H9 (cell line): ENCODE results near the gene SLC9A1. TPM values are rescaled to one million over a fixed set of nuclear protein-coding genes. Genes with fewer than 3 reads are reported as not detected.

ENCODE experiments used
- DNase-seq: peaks from one replicate; pipeline ENCODE4 v3.0.0-alpha.2; 2017
- H2AFZ ChIP-seq: one replicate; pipeline ENCODE4 v1.6.1; 2013; ENCODE audit warnings: mild to moderate bottlenecking, low read length, control low read depth, moderate library complexity
- H2AK5ac ChIP-seq: 2 replicates; pipeline ENCODE4 v1.6.1; 2013; ENCODE audit warnings: low read length, control low read depth, mixed read lengths; ENCODE audit not compliant: insufficient read length
- H2BK120ac ChIP-seq: one replicate; pipeline ENCODE4 v1.6.1; 2013; ENCODE audit warnings: low read depth, mild to moderate bottlenecking, low read length, control low read depth, inconsistent platforms; ENCODE audit not compliant: poor library complexity, severe bottlenecking
- H2BK12ac ChIP-seq: 2 replicates; pipeline ENCODE4 v1.6.1; 2013; ENCODE audit warnings: low read length, control low read depth, mixed read lengths, low read depth; ENCODE audit not compliant: insufficient read length
- H2BK15ac ChIP-seq: 2 replicates; pipeline ENCODE4 v1.6.1; 2013; ENCODE audit warnings: low read depth, low read length, control low read depth
- H2BK20ac ChIP-seq: one replicate; pipeline ENCODE4 v1.6.1; 2013; ENCODE audit warnings: low read depth, mild to moderate bottlenecking, low read length, control low read depth, inconsistent platforms; ENCODE audit not compliant: poor library complexity, severe bottlenecking
- H2BK5ac ChIP-seq: 2 replicates; pipeline ENCODE4 v1.6.1; 2013; ENCODE audit warnings: low read length, control low read depth, mixed read lengths; ENCODE audit not compliant: insufficient read length
- H3K14ac ChIP-seq: 2 replicates; pipeline ENCODE4 v1.6.1; 2013; ENCODE audit warnings: low read length, control low read depth; ENCODE audit not compliant: insufficient read depth
- H3K18ac ChIP-seq: 2 replicates; pipeline ENCODE4 v1.6.1; 2013; ENCODE audit warnings: low read depth, mild to moderate bottlenecking, mixed read lengths, low read length, control low read depth; ENCODE audit not compliant: insufficient read length
- H3K23ac ChIP-seq: 2 replicates; pipeline ENCODE4 v1.6.1; 2013; ENCODE audit warnings: low read length, control low read depth, mixed read lengths, low read depth; ENCODE audit not compliant: insufficient read length
- H3K23me2 ChIP-seq: 2 replicates; pipeline ENCODE4 v1.6.1; 2013; ENCODE audit warnings: low read depth, mild to moderate bottlenecking, mixed read lengths, low read length, control low read depth; ENCODE audit not compliant: insufficient read length, poor library complexity, severe bottlenecking
- H3K27ac ChIP-seq: 2 replicates; pipeline ENCODE4 v1.5.1; 2013; ENCODE audit warnings: low read length, control low read depth, mixed read lengths, low read depth; ENCODE audit not compliant: insufficient read length
- H3K27me3 ChIP-seq: 2 replicates; pipeline ENCODE4 v1.6.1; 2013; ENCODE audit warnings: low read length, control low read depth, inconsistent platforms; ENCODE audit not compliant: insufficient read depth
- H3K4ac ChIP-seq: 2 replicates; pipeline ENCODE4 v1.6.1; 2013; ENCODE audit warnings: low read depth, mild to moderate bottlenecking, control low read depth, inconsistent platforms, low read length, moderate library complexity
- H3K4me1 ChIP-seq: 2 replicates; pipeline ENCODE4 v1.6.1; 2013; ENCODE audit warnings: low read length, control low read depth, inconsistent platforms; ENCODE audit not compliant: insufficient read depth
- H3K4me2 ChIP-seq: 2 replicates; pipeline ENCODE4 v1.6.1; 2013; ENCODE audit warnings: low read length, control low read depth, mixed read lengths; ENCODE audit not compliant: insufficient read length, insufficient read depth
- H3K56ac ChIP-seq: 2 replicates; pipeline ENCODE4 v1.6.1; 2013; ENCODE audit warnings: low read depth, mild to moderate bottlenecking, mixed read lengths, low read length, control low read depth; ENCODE audit not compliant: insufficient read length
- H3K79me1 ChIP-seq: 2 replicates; pipeline ENCODE4 v1.6.1; 2013; ENCODE audit warnings: low read depth, mild to moderate bottlenecking, moderate library complexity, low read length, control low read depth, inconsistent platforms; ENCODE audit not compliant: insufficient read depth, poor library complexity, severe bottlenecking
- H3K79me2 ChIP-seq: 2 replicates; pipeline ENCODE4 v1.6.1; 2013; ENCODE audit warnings: low read length, control low read depth, inconsistent platforms; ENCODE audit not compliant: insufficient read depth
- H3K9ac ChIP-seq: 2 replicates; pipeline ENCODE4 v1.6.1; 2013; ENCODE audit warnings: low read length, control low read depth, mixed read lengths; ENCODE audit not compliant: insufficient read length; ENCODE audit errors: extremely low read depth
- H3K9me3 ChIP-seq: one replicate; pipeline ENCODE4 v1.6.1; 2013; ENCODE audit warnings: low read depth, low read length, inconsistent platforms; ENCODE audit not compliant: control insufficient read depth
- H3T11ph ChIP-seq: one replicate; pipeline ENCODE4 v1.6.1; 2013; ENCODE audit warnings: mild to moderate bottlenecking, low read length, control low read depth, inconsistent platforms
- H4K20me1 ChIP-seq: one replicate; pipeline ENCODE4 v1.6.1; 2013; ENCODE audit not compliant: control insufficient read depth, insufficient read length, insufficient read depth
- H4K5ac ChIP-seq: 2 replicates; pipeline ENCODE4 v1.6.1; 2013; ENCODE audit warnings: low read depth, mild to moderate bottlenecking, mixed read lengths, low read length, control low read depth; ENCODE audit not compliant: insufficient read length
- H4K8ac ChIP-seq: replicated peaks from 2 replicates; pipeline ENCODE4 v1.6.1; 2013; ENCODE audit warnings: low read length, control low read depth, mixed read lengths, low read depth; ENCODE audit not compliant: insufficient read length
- H4K91ac ChIP-seq: 2 replicates; pipeline ENCODE4 v1.6.1; 2013; ENCODE audit warnings: low read depth, mild to moderate bottlenecking, moderate library complexity, mixed read lengths, low read length, control low read depth; ENCODE audit not compliant: insufficient read length
- H3K27ac Mint-ChIP-seq, 3 experiments: 2 replicates in 2 of 3; 3 replicates in 1 of 3; pipeline ENCODE4 v1.8.0; 2020 to 2021; ENCODE audit warnings: mixed read lengths in 3 of 3, mild to moderate bottlenecking in 1 of 3, moderate library complexity in 1 of 3
- H3K27me3 Mint-ChIP-seq: 2 replicates; pipeline ENCODE4 v1.8.0; 2021; ENCODE audit warnings: low read depth, mild to moderate bottlenecking, moderate library complexity, mixed read lengths
- H3K36me3 Mint-ChIP-seq, 3 experiments: 2 replicates in 2 of 3; 3 replicates in 1 of 3; pipeline ENCODE4 v1.8.0; 2020 to 2021; ENCODE audit warnings: low read depth in 3 of 3, mixed read lengths in 3 of 3; ENCODE audit not compliant: insufficient read depth in 1 of 3
- H3K4me1 Mint-ChIP-seq, 2 experiments: 2 replicates each; pipeline ENCODE4 v1.8.0; 2020; ENCODE audit warnings: mixed read lengths in 2 of 2
- H3K4me3 Mint-ChIP-seq, 2 experiments: 2 replicates in 1 of 2; 3 replicates in 1 of 2; pipeline ENCODE4 v1.8.0; 2020 to 2021; ENCODE audit warnings: mild to moderate bottlenecking in 2 of 2, mixed read lengths in 2 of 2, moderate library complexity in 1 of 2
- H3K9me3 Mint-ChIP-seq, 2 experiments: 2 replicates in 1 of 2; 3 replicates in 1 of 2; pipeline ENCODE4 v1.8.0; 2020; ENCODE audit warnings: mild to moderate bottlenecking in 2 of 2, mixed read lengths in 2 of 2, moderate library complexity in 1 of 2
- CTCF ChIP-seq: fragments of 200-600 bp; sonication (generic); conservative IDR thresholded peaks from 3 replicates; pipeline ENCODE4 v1.8.0; 2021; ENCODE audit warnings: antibody characterized with exemption, mild to moderate bottlenecking
- WGBS: extraction: QIAGEN DNeasy Blood & Tissue Kit; methylation state at CpG from one replicate; pipeline ENCODE4 v1.1.7; 2013; ENCODE audit warnings: missing lambda C conversion rate, low lambda C conversion rate, mixed read lengths; ENCODE audit not compliant: insufficient read length; ENCODE audit errors: extremely low coverage; 5-methylcytosine and 5-hydroxymethylcytosine counted together
- total RNA-seq: library from RNA; stranded (reverse); gene quantifications from 2 replicates; pipeline ENCODE4 v1.2.1, GENCODE V29; 2021

The SLC9A1 gene
- total RNA-seq, 1 experiment from 2014 or later = 20.8 TPM

DNA sequence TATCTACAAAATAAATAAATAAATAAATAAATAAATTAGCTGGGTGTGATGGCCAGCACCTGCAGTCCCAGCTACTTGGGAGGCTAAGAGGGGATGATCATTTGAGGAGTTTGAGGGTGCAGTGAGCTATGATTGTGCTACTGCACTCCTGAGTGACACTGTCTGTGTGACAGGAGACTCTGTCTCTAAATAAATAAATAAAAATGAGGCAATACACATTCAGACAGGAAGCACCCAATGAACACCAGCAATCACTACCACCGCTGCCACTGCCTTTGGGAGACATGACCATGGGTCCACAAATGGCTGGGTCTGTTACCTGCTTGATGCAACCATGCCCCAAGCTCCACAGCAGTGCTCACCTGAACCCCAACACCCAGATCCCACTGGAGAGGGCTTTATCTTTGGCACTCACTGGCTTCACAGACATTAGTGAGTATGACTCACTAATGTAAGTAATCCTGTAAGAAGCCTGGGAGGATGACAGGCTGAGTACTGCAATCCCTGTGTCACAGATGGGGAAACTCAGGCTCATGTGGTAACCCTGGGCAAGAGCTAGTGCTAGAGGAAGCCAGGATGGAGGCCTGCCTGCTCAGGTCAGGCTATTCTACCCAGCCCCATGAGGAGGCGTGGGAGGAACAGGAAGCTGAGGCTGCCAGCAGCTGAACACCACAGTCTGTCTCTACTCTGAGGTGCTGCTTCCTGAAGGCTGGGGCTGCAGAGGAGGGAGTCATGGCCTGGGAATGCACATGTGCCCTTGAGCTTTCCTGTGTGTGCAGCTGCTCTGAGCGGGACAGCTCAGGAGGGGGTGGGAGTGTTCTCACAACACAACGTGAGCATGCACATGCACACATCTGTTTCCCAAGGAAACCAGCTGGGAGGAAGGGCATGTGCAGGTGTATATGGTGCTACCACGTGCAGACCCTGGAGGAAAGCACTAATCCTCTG lies 43.0 kb downstream of the SLC9A1 start:
- Mint-ChIP-seq H3K27ac (peak overlapping the region in 2 of 3 experiments; percentile 31 to 87; a peak in 3 of 7 replicates), H3K4me3 (no peak overlapping the region), H3K9me3 (no peaks in the 10 kb centered on the region), H3K36me3 (peaks cover 2 to 11% (median 5%) of the 10 kb centered on the region in 3 experiments), H3K27me3 (no peaks in the 10 kb centered on the region; the same call in 1 of the 2 replicates), H3K4me1 (peaks cover 2 to 6% of the 10 kb centered on the region in 2 experiments; a peak in 2 of 4 replicates)
- Histone ChIP-seq H2BK5ac (no peak overlapping the region), H4K20me1 (no peaks in the 10 kb centered on the region), H3K4me1 (no peaks in the 10 kb centered on the region), H3K27ac (no peak overlapping the region), H2BK12ac (no peak overlapping the region), H3K4me2 (no peak overlapping the region), H2BK120ac (no peak overlapping the region), H2AK5ac (no peak overlapping the region), H4K5ac (no peak overlapping the region), H2BK15ac (no peak overlapping the region), H3K23me2 (no peaks in the 10 kb centered on the region), H2BK20ac (no peak overlapping the region), H3K27me3 (no peaks in the 10 kb centered on the region), H4K91ac (no peak overlapping the region), H3K79me2 (no peaks in the 10 kb centered on the region), H3K23ac (no peak overlapping the region), H3K56ac (no peak overlapping the region), H4K8ac (no peak overlapping the region), H3K9me3 (no peaks in the 10 kb centered on the region), H3K4ac (no peak overlapping the region), H3K9ac (no peak overlapping the region), H2AFZ (no peak overlapping the region), H3K18ac (no peak overlapping the region), H3K14ac (no peak overlapping the region; the same call in 1 of the 2 replicates), H3K79me1 (no peaks in the 10 kb centered on the region), H3T11ph (no peak overlapping the region)
- no peak for DNase-seq
- WGBS = no CpG with 5 or more reads among the region's 5 CpGs
- TF ChIP-seq CTCF = no peak
